Measurements from ENCODE around the gene KCNN2.
"Not testable (repeated sequence)": the region's sequence is repeated elsewhere in the genome, so short reads cannot be mapped to it uniquely, and the experiment has no call there.

The KCNN2 gene

GRCh38 chr5:114419959-114420358 lies 58.1 kb downstream of the KCNN2 start:
- no peak for DNase-seq (ENCODE audit: low spot score)

GRCh38 chr5:114427204-114427603 lies 65.3 kb downstream of the KCNN2 start:
- no peak for DNase-seq (ENCODE audit: low spot score)

- DNase-seq (ENCODE audit: low spot score): no peak
These were observed 68.7 kb downstream of the KCNN2 start for GRCh38 chr5:114430532-114430931.

GRCh38 chr5:114432684-114433083 lies 70.8 kb downstream of the KCNN2 start:
- DNase-seq (ENCODE audit: low spot score): not testable (repeated sequence)

- no peak for DNase-seq (ENCODE audit: low spot score)
These were observed 72.7 kb downstream of the KCNN2 start for GRCh38 chr5:114434396-114435219.

- DNase-seq (ENCODE audit: low spot score): no peak
These were observed 73.3 kb downstream of the KCNN2 start for GRCh38 chr5:114435220-114435481.

- DNase-seq (ENCODE audit: low spot score): no peak
These were observed 74.0 kb downstream of the KCNN2 start for GRCh38 chr5:114435885-114436299.

- DNase-seq (ENCODE audit: low spot score): no peak
These were observed 76.1 kb downstream of the KCNN2 start for GRCh38 chr5:114437936-114438335.

GRCh38 chr5:114438471-114438870 lies 76.6 kb downstream of the KCNN2 start:
- no peak for DNase-seq (ENCODE audit: low spot score)

GRCh38 chr5:114447084-114447773 lies 85.4 kb downstream of the KCNN2 start:
- no peak for DNase-seq (ENCODE audit: low spot score)

GRCh38 chr5:114448481-114448880 lies 86.6 kb downstream of the KCNN2 start:
- DNase-seq (ENCODE audit: low spot score): no peak

- DNase-seq (ENCODE audit: low spot score): peak; percentile 85
These were observed 88.1 kb downstream of the KCNN2 start for GRCh38 chr5:114449860-114450421.

GRCh38 chr5:114450437-114450836 lies 88.6 kb downstream of the KCNN2 start:
- peak; percentile 72 for DNase-seq (ENCODE audit: low spot score)

GRCh38 chr5:114458726-114459125 lies 96.9 kb downstream of the KCNN2 start:
- no peak for DNase-seq (ENCODE audit: low spot score)

- no peak for DNase-seq (ENCODE audit: low spot score)
These were observed 105.3 kb downstream of the KCNN2 start for GRCh38 chr5:114467171-114467570.

GRCh38 chr5:114467729-114468128 lies 105.9 kb downstream of the KCNN2 start:
- DNase-seq (ENCODE audit: low spot score): no peak

- no peak for DNase-seq (ENCODE audit: low spot score)
These were observed 107.5 kb downstream of the KCNN2 start for GRCh38 chr5:114469372-114469771.

- DNase-seq (ENCODE audit: low spot score): no peak
These were observed 109.7 kb downstream of the KCNN2 start for GRCh38 chr5:114471529-114471928.

GRCh38 chr5:114473541-114473940 lies 111.7 kb downstream of the KCNN2 start:
- no peak for DNase-seq (ENCODE audit: low spot score)

- no peak for DNase-seq (ENCODE audit: low spot score)
These were observed 116.0 kb downstream of the KCNN2 start for GRCh38 chr5:114477816-114478334.

GRCh38 chr5:114500756-114501155 lies 138.9 kb downstream of the KCNN2 start:
- no peak for DNase-seq (ENCODE audit: low spot score)

GRCh38 chr5:114504560-114504959 lies 142.7 kb downstream of the KCNN2 start:
- no peak for DNase-seq (ENCODE audit: low spot score)

GRCh38 chr5:114524221-114524620 lies 162.4 kb downstream of the KCNN2 start:
- no peak for DNase-seq (ENCODE audit: low spot score)

Data from left forelimb (tissue), 1 donor.